Uterus (tissue), 4 donors: ENCODE measurements around the gene CADM2. TPM values are rescaled to one million over a fixed set of nuclear protein-coding genes. Genes with fewer than 3 reads are reported as not detected.

Source experiments
- DNase-seq, 2 donors: peaks; one replicate each; pipeline ENCODE4 v3.0.0-alpha.2; 2019 to 2020
- H3K27ac ChIP-seq, 2 donors: fragments of 200-600 bp; sonication (generic); 1 replicate in 1 of 2; 2 replicates in 1 of 2; pipeline ENCODE4 v1.5.1; 2016 to 2018
- H3K27me3 ChIP-seq, 2 donors: fragments of 200-600 bp; sonication (generic); one replicate each; pipeline ENCODE4 v1.5.1; 2018 to 2019; ENCODE audit warnings: control low read depth in 1 of 2
- H3K36me3 ChIP-seq, 2 donors: fragments of 200-600 bp; sonication (generic); one replicate each; pipeline ENCODE4 v1.5.1; 2019; ENCODE audit warnings: control low read depth in 1 of 2
- H3K4me1 ChIP-seq, 2 donors: fragments of 200-600 bp; sonication (generic); one replicate each; pipeline ENCODE4 v1.5.1; 2018 to 2019; ENCODE audit warnings: control low read depth in 1 of 2
- H3K4me3 ChIP-seq, 2 donors: fragments of 200-600 bp; sonication (generic); 1 replicate in 1 of 2; 2 replicates in 1 of 2; pipeline ENCODE4 v1.5.1; 2018 to 2019; ENCODE audit warnings: mild to moderate bottlenecking in 1 of 2
- H3K9me3 ChIP-seq, 2 donors: fragments of 200-600 bp; sonication (generic); one replicate each; pipeline ENCODE4 v1.5.1; 2019; ENCODE audit warnings: control low read depth in 1 of 2
- CTCF ChIP-seq, 4 experiments: fragments of 200-600 bp in 2 of 4; fragments of 450-650 bp in 2 of 4; sonication (generic) in 2 of 4; IDR thresholded peaks; one replicate each; pipeline ENCODE4 v1.5.1; 2016 to 2019; ENCODE audit warnings: antibody characterized with exemption in 4 of 4, mild to moderate bottlenecking in 2 of 4, moderate library complexity in 1 of 4
- POLR2A ChIP-seq, 2 donors: fragments of 450-650 bp; IDR thresholded peaks; one replicate each; pipeline ENCODE4 v1.6.1; 2016; ENCODE audit warnings: antibody characterized with exemption in 2 of 2, mild to moderate bottlenecking in 1 of 2, moderate library complexity in 1 of 2
- intact Hi-C: fragments of 100-400 bp; cut with DNase I; formaldehyde crosslinking; loops from one replicate; pipeline ENCODE4 v1.15.1; 2023; ENCODE audit warnings: low total_unique reads
- total RNA-seq, 4 donors: library from RNA; depleted of rRNA in 3 of 4; stranded (reverse); fragments of >200 nt in 3 of 4; gene quantifications; one replicate each; pipeline versions ENCODE4 v1.1.0 to v1.2.4, GENCODE V29; 2014 to 2023
- donor health status: DM: yes; HTN: yes; CAD: no.

Gene CADM2
- total RNA-seq, 4 donors from 2014 or later, result 0.29 to 6.6 (median 0.85) TPM; not detected in 1

- Histone ChIP-seq H3K4me3 (no peak overlapping the region), H3K36me3 (no peaks in the 10 kb centered on the region), H3K9me3 (no peaks in the 10 kb centered on the region), H3K27me3 (no peaks in the 10 kb centered on the region), H3K4me1 (no peaks in the 10 kb centered on the region), H3K27ac (no peak overlapping the region)
- DNase-seq, result no peak
- no peak for TF ChIP-seq POLR2A (IDR thresholded peaks at IDR 0.05)
- no peak for TF ChIP-seq CTCF (IDR thresholded peaks at IDR 0.05)
- intact Hi-C loops, result no loop called here
Observed at GRCh38 chr3:85721409-85722145, 762.8 kb downstream of the CADM2 start.

DNA sequence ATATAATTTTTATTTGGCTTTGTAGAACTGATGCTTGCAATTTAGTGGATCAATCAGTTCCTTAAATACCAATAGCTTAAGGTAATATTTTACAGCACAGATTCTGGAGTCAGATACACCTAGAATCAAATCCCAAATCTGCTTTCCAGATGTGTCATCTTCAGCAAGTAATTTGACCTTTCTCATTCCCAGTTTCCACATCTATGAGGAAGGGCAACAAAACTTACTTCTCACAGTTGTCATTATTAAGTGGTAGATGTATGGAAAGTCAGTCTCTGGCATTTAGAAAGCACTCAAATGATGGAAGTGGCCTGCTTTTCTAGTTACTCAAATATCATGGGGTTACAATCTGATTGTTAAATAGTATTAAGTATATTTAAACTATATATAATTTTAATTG lies 767.0 kb downstream of the CADM2 start:
- no peaks in the 10 kb centered on the region for H3K4me1 ChIP-seq
- intact Hi-C loops, result no loop called here
- no peak overlapping the region for H3K27ac ChIP-seq
- TF ChIP-seq POLR2A (IDR thresholded peaks at IDR 0.05), result no peak
- no peak for TF ChIP-seq CTCF (IDR thresholded peaks at IDR 0.05)
- H3K27me3 ChIP-seq, result no peaks in the 10 kb centered on the region
- no peak overlapping the region for H3K4me3 ChIP-seq
- DNase-seq, result no peak
- no peaks in the 10 kb centered on the region for H3K9me3 ChIP-seq
- H3K36me3 ChIP-seq, result no peaks in the 10 kb centered on the region

- H3K27me3 ChIP-seq, result no peaks in the 10 kb centered on the region
- no peak for DNase-seq
- no peak overlapping the region for H3K27ac ChIP-seq
- H3K9me3 ChIP-seq, result no peaks in the 10 kb centered on the region
- H3K4me1 ChIP-seq, result no peaks in the 10 kb centered on the region
- intact Hi-C loops, result no loop called here
- no peaks in the 10 kb centered on the region for H3K36me3 ChIP-seq
- H3K4me3 ChIP-seq, result no peak overlapping the region
- TF ChIP-seq POLR2A (IDR thresholded peaks at IDR 0.05) (no peak), CTCF (IDR thresholded peaks at IDR 0.05) (no peak)
Observed at GRCh38 chr3:85726241-85726640, 767.5 kb downstream of the CADM2 start.

GRCh38 chr3:85737846-85738245 lies 779.1 kb downstream of the CADM2 start:
- Histone ChIP-seq H3K36me3 (no peaks in the 10 kb centered on the region), H3K27ac (no peak overlapping the region), H3K9me3 (no peaks in the 10 kb centered on the region), H3K4me3 (no peak overlapping the region), H3K27me3 (no peaks in the 10 kb centered on the region), H3K4me1 (no peaks in the 10 kb centered on the region)
- intact Hi-C loops, result no loop called here
- no peak for DNase-seq
- TF ChIP-seq POLR2A (IDR thresholded peaks at IDR 0.05) (no peak), CTCF (IDR thresholded peaks at IDR 0.05) (no peak)

DNA sequence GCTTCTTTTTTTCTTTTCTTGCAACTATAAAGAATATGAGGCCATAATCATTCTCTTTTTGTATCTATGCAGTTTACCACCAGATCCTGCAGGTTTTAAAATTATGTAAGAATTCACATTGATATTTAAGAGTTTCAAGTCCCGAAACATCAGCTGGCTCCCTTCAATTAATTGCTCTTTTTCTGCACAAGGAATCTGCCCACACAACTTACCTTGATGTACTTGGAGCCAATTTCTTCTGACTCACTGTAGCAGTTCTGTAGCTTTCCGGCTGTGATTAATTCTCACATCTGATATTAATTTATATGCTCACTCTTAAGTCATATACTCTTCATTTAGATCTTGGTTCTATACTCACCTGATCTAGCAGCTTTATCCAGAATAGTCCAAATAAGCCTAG lies 781.8 kb downstream of the CADM2 start:
- Histone ChIP-seq H3K27ac (no peak overlapping the region), H3K27me3 (no peaks in the 10 kb centered on the region), H3K9me3 (no peaks in the 10 kb centered on the region), H3K4me3 (no peak overlapping the region), H3K36me3 (no peaks in the 10 kb centered on the region), H3K4me1 (no peaks in the 10 kb centered on the region)
- DNase-seq, result no peak
- intact Hi-C loops, result no loop called here
- TF ChIP-seq CTCF (IDR thresholded peaks at IDR 0.05), result no peak
- TF ChIP-seq POLR2A (IDR thresholded peaks at IDR 0.05), result no peak
